ENCODE measurements around the gene FAM204A.

Gene FAM204A

DNA sequence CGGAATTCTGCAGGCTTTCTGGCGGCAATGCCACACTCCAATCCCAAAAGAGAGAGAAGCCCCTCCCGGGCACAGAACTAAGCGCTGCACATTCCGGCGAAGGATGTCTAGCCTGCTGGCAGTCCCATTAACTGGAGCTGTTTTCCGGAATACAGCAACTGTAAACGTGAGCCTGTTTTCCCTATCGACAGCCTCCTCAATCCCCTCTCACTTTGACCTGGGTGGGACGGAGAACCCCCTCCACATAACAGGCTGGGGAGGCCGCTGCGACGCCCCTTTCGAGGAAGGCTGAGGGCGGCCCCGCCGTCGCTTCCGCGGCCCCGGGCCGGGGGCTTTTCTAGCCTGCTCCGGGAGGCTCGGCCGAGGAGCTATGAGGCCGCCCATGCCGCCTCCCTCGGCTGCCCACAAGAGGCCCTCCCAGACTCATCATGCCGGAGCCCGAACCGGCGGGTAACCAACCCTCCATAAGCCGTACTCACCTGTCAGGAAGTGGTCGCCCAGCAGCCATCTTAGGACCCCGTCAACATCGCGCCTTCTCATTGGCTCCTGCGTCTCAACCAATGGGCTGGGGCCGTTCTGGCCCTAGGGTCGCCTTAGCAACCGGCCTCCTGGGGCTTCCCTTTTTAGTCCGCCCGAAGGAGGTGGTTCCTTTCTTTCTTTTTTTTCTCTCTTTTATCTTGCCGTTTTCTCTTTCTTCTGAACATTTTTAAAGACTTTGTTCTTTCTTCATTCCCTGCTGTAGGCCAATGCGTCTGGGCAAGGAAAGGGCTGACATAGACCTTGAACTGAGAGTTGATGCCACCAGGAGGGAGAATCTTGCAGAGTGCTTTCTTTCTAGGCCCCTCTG lies at the start of gene FAM204A:
TSS of gene FAM204A (minus strand) at position 534 of the 847 bp plus-strand sequence. CDS start 5,909 bp downstream, outside the sequence.
- DNase-seq = peak; percentile 89

DNA sequence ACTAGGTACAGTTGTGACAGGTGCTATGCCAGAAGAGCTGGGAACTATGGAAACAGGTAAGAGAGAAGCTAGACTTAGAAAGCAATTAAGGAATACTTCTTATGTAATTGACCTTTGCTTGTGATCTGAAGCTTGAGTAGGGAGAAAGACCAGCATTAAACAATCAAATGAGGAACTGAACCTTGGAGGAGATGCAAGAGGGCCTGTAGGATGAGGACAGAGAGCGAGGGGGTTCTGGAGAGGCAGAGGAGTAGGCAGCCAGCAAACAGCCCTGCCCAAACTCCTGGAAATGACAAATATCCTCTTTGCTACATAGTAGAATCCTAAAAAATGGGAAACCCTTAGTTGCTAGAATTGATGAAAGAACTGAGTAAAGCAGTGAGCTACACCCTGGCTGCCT lies 41.6 kb upstream of the FAM204A start:
- no peak for DNase-seq

DNA sequence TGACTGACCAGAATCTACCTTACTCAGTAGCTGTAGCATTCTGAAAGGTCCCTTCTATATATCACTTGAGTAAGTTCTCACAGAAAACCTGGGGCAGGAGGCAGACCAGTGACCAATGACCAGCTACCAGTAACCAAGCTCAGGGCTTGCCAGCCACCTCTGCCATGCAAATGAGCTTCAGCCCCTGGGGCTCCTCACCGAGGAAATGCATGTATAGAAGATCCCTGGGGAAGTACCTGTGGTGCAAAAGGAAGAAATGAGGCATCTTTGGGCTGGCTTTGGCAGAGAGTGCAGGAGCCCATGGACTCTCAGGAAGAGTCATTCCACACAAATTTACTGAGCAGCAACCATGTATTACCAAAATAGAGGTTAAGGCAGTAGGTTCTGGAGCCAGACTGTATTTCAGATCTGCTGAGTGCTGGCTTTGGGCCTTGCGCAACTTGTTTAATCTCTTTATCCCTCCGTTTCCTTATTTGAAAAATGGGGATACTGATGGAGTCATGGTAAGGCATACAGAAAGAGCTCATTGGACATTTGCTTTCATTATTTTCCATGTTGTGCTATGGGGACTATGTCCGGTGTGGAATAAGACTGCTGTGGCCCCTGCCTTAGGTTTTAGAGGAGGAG lies 41.1 kb upstream of the FAM204A start:
- DNase-seq = no peak

DNA sequence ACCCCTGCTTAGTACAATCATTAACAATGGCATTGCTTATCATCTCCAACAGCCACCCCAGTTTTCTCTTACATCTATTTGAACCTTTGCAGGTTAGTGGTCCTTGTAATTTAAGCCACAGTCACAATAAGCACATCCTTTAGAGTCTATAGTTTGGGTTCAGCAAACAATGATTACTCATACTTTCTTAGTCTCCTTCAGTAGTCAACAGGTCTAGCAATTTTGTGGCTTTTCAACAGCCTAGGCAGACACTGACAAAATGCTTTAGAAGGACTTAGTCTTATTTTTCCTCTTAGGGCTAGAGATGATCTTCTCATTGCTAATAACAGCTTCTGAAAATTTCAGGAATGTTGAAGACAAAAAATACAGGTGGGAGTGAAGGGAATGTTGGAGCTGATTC lies 32.3 kb upstream of the FAM204A start:
- DNase-seq = no peak

DNA sequence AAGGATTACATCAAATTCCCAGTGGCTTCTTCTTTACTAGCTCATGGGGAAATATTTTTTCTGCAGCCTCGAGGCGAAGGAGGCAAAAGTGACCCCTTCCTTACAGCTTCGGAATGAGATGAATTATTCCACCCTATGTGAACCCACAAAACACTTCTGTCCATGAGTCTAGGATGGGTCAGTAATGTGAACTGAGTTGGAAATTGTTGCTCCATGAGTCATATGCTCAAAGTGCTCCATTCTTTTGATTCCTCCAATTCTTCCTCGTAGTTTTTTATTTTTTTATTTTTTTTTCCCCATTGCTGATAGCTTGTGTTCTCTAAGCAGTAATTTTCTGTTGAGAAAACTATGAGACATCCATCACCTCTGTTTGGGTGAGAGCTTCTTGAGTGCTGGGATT lies 31.7 kb upstream of the FAM204A start:
- no peak for DNase-seq

DNA sequence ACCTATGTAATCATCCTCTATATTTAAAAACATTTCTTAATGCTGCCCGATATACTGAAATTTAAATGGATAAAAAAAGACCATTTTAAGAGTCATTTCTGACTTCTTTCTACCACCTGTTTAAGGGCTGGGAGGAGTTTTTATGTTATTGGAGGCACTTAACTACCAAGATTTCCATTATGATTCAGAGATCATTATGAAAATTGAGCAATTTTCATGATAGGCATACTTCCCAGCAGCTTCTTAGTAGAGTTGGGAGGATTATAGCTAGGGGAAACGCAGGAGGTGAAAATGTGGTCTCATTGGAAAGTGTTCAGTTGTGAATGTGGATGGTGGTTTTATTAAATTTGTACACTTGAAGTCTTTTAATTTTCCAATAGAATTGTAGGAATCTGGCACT lies 28.4 kb upstream of the FAM204A start:
- DNase-seq = peak; percentile 28

DNA sequence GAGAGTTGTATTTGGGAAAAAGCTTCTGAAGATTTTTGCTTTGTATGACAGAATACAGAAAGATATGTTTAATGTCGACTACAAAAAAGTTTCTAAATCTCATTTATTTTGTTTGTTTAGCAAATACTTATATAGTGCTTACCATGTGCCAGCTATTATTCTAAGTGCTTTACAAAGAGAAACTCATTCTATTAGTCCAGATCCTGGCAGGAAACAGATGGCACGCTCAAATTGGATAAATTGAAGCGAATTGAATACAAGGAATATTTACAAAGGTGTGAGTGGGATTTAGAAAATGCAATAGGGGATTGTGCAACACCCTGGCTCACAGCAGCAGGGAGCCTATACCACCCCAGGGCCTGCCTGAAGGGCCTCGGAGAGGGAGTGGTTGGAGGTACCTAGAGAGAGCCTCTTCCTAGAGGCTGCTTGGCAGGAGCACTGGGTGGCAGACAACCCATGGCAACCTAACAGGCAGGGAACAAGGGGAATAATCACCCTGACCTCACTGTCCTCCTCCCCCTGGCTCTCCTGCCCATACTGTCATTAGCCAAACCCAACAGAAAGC lies 27.6 kb upstream of the FAM204A start:
- DNase-seq = peak; percentile 96

DNA sequence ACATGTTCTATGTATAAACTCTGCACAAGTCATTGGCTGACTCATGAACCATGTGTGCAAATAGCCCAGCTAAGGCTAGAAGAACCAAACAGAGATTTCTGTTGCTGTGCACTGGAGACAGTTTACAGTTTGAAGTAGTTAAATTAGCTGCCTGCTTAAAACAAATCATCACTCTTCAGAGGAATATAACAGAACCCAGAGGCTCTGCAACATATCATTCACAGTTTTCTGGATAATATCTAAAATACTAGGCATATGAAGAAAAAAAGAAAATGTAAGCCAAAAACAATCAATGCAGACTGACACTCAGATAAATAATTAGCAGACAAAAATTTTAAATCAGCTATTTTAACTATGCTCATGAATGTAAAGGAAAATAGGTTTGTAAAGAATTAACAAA lies 23.6 kb upstream of the FAM204A start:
- DNase-seq = no peak

DNA sequence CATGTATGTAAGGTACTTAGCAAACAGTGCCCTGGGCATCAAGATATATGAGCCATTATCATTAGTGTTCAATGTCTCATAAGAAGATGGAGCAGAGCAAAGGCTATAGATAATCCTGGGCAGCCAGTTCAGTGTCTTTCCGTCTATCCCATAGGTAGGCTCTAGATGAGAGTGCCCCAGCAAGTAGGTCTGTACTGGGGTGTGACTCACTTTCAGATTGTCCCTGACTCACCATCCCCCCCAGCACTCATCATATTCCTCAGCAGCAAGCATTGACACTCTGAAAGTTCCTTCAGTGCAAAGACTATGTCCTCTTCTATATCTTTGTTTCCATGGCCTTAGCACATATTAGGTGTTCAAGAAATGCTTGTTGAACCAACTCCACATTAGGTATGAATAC lies 20.0 kb upstream of the FAM204A start:
- DNase-seq = no peak

DNA sequence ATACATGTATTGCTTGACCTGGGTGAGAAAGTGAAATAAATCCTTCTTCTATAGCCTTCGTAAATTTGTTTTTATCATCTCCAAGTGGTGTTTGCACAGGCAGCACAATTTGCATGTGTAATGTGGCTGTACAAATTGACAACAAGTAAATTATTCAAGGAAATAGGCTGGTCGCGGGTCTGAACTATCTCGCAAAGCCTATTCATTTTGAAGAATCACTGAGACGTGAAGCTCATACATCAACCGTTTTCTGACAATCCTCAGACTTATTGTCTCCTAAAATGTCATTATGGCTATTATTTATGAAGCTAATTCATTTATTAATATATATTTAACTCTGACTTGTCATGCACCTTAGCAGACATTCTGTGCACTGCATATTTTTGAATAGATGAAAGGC lies 16.2 kb upstream of the FAM204A start:
- no peak for DNase-seq

DNA sequence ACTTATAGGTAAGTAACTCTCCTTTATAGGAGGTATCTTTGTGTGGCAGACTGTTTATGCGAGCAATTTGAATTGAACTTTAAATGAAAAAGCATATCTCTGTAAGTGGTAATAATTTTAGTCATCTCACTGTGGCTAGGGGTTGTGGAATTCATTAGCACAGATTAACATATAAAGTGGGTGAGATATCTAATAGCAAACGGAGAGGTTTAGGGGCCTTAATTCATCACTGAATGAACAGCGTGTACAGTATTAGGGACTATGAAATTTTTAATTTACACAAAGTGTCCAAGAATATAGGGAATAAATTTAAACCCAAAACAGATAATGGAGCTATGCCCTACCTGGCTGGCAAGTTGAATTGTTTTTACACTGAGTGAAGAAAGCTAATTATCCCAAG lies 15.7 kb upstream of the FAM204A start:
- no peak for DNase-seq

DNA sequence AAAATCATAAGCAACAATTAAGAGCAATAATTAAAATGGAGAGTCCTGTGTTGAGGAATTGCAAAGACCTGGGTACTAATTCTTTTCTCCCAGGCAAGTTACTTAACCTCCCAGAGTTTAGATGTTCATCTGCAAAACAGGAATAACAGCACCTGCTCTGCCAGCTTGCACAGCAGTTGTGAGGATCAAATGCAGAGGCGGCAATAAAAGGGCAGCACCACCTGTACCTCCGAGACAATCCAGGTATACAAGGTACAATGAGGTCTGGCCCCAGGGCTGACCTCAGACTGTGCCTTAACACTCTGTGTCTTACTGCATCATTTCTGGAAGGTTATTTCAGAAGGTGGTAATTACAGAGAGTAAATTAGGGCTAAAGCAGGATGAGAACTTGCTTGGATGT lies 14.5 kb upstream of the FAM204A start:
- no peak for DNase-seq

DNA sequence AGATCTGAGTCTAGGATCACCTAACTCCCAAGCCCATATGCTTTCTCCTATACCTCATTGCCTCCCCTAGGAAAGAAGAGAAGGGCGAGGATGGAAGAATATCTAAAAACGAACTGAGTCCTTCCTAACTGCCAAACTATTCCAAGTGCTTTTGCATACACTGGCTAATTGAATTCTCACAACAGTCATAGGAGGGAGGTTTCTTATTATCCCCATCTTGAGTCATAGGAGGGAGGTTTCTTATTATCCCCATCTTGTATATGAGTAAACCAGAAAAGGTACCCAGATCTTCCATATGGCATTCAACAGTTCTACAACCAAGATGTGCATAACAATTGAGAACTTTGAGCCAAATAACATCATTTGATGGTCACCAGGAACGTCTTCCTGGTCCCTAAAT lies 13.1 kb upstream of the FAM204A start:
- no peak for DNase-seq

DNA sequence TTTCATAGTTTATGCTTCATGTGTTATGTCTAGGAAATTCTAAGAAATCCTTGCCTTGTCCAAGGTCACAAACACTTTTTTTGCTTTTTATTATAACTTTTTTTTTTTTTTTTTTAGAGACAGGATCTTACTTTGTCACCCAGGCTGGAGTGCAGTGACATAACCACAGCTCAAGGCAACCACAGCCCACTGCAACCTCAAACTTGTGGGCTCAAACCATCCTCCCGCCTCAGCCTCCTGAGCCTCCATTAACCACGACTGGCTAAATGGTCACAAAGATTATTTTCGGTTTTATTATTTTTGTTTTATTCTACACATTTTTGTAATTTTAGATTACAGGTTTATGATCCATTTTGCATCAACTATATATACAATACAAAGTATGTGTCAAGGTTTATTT lies 7.1 kb upstream of the FAM204A start:
- no peak for DNase-seq

DNA sequence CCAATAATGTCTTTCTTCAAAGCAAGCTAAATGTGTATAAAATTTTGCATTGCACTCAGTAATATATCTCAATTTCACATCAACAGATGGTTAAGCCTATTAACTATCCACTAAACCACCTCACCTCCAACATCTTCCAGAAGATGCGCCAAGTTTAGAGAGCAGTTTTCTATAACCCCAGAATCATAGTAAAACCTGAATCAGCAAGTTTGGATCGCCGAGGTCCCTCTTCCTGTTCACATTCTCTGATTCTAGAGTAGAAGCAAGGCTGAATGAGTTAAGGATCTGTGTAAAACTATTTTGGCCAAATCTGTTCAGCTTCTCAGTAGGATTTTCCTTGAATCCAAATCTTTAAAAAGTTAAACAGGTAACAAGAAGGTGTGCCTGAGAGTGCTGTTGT lies 1.4 kb upstream of the FAM204A start:
- no peak for DNase-seq

DNA sequence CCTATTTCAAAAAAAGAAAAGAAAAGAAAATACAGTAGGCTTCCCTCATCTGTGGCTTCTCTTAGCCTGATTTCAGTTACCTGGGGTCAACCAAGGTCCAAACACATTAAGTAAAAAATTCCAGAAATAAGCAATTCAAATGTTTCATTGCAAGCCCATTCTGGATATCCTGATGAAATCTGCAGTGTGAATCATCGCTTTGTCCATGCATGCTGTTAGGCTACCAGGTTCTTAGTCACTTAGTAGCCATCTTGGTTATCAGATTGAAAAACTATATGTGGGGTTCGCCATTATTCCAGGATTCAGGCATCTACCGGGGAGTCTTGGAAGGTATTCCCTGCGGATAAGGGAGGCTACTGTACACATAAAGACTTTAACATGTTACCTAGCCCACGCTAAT lies 991 bp upstream of the FAM204A start:
- no peak for DNase-seq

DNA sequence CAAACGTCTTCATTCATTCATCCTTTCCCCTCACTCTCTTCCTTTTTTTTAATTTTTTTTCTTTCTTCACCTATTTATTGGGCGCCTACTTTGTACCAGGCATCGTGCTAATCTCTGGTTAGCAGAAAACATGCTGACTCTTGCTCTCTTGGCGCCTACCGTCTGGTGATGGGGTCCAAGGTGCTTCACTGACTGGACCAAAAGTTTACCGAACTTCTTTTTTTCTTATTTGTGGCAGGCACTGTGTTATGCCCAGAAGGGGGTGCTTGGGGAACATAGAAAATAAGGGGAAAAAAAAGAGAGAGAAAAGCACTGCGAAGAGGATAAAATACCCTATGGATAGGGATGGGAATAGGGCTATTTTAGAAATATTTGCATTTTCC lies 505 bp upstream of the FAM204A start:
- no peak for DNase-seq

DNA sequence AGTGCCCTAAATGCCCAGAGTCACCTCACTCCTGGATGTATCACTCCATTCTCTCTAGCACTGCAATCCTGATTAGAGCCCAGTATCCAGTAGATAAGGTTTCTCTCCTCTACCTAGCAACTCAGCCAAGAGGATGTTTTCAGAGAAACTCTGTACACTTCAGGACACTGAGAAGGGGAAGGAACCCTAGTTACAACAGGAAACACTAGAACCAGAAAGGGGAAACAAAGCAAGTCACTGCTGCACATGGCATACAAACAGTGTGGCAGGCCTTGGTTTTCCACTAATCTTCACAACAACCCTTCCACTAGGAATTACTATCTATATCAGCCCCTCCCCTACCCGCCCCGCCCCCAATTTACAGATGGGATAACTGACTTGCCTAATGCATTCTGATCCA lies 1.6 kb downstream of the FAM204A start:
- DNase-seq = no peak

DNA sequence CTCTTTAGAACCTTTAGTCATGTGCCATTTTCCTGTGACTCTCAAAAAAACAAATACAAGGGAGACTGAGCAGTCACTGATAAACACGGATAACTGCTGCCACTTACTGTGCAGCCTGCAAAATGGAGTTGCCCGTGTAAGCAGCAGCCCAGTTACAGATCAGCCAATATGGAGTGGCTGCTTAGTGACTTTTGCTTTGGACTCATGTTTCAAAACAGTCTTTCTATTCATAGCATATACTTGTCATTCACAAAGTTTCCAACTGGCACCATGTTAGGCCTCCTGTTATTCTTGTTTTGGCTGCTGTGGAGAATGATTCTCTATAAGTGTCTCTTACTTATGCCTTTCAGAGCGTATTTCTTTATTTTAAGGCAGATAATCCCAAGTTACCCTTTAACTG lies 3.0 kb downstream of the FAM204A start:
- DNase-seq = no peak

DNA sequence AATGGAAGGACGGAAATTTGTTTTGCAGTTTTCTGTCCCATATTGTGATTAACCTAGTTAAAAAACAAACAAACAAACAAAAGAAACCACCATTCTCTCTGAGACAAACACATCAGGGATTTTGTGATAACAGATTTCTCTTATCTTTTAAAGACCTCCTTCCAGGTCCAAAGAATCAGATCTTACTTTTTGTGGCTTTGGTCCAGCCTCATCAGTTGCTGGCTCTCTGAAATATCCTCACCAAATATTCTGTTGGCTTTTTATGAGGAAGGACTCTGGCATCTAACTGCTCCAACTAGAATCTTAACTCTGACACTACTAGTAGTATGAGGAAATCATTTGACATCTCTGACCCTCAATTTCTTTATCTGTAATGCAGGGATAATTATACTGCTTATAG lies 4.8 kb downstream of the FAM204A start:
- DNase-seq = no peak

DNA sequence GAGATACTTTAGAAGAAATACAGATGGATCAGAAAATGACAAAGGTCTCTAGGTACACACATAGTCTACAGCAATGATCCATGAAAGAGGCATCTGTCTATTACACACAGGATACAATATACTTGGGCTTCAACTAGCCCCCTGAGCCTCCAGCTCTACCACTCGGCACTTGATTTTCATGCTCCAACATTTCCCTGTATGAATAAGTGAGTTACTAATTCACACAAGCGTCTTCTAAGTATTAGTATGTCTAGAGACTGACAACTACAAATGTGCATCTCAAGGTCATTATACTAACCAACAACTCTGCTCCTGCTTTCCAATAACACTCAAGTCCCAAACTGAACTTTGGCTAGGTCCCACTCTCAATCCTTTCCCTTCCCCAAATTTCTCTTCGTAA lies 8.3 kb downstream of the FAM204A start:
- no peak for DNase-seq

DNA sequence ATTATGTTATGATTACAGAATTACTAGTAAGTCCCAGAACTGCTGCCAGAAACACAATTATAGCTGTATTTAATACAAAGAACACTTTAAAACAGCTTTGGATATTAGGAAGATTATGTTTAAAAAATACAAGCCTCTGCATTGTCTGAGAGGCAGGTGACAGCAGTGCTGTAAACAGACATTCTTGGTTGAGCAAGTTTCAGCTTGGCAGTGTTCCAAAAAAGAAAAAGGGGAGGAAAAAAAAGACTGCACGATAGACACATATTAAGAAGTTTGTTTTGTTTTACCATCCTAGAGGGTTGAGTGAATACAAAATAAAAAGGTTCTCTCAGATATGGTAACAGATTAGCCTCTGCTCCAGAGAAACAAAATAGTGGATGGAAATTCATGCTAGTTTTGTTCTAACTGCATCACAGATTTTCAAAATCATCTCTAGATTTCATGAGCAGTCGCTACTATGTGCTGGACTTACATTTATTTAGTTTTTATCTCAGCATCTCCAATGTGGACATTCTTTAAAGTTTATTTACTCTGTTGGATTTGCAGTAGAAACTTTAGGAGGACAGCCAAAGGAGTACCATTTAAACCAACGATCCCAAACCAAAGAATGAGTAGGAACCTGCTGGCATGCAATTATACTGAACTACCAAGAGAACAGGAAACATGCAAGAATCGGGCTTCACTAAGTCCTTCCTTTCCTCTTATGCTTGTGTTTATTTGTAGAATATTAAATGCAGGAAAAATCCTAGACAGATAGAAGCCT lies 9.0 kb downstream of the FAM204A start:
- peak; percentile 15 for DNase-seq

DNA sequence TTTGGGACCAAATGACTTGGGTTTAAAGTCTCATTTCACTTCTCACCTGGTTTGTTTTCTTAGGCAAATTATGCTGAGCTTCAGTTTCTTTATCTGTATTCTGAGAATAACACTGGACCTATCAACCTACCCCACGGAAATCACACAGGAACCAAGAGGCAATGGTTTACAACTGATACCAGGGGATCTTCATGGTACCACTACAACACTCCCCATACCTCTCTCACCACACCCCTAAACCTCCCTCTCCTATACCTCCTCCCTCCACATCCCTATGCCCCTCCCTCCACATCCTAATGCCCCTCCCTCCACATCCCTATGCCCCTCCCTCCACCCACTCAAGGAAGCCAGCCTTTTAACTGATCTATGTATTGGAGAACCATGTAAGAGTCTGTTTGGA lies 9.9 kb downstream of the FAM204A start:
- no peak for DNase-seq

Data from NCI-H1092 treated with DMSO at 0.1 percent for 48 hours (cell line).